IMR-90 (cell line): ENCODE data around the gene ATP11A. TPM values are rescaled to one million over a fixed set of nuclear protein-coding genes. Genes with fewer than 3 reads are reported as not detected.
A peak's percentile ranks its signal among the peaks of the same experiment; 100 is the strongest.

Source experiments
- ATAC-seq: fragments of 200-7000 bp; cut with Tn5 transposase; 2 replicates; pipeline ENCODE4 v1.9.1; 2020; ENCODE audit warnings: low read depth, mild to moderate bottlenecking, moderate library complexity
- BruUV-seq: library from RNA; stranded (reverse); fragments of 400-500 nt; replicated peaks from 2 replicates; lab custom pipeline; 2021; lab: Mats Ljungman, UMichigan
- CTCF ChIA-PET: fragments of 300-600 bp; formaldehyde crosslinking; extraction: SDS; loops from one replicate; lab custom pipeline; 2021; ENCODE audit warnings: antibody characterized with exemption; lab: Yijun Ruan, JAX
- POLR2A ChIA-PET: fragments of 300-600 bp; sonication (Branson Sonifier 250); formaldehyde crosslinking; loops from one replicate; lab custom pipeline; 2022; ENCODE audit warnings: antibody characterized with exemption; ENCODE audit not compliant: unreplicated experiment; lab: Charles Lee
- DNase-seq: peaks from one replicate; pipeline ENCODE4 v3.0.0; 2013
- H2AFZ ChIP-seq: replicated peaks from 2 replicates; pipeline ENCODE3; 2013; ENCODE audit warnings: low read length, mild to moderate bottlenecking; ENCODE audit not compliant: poor library complexity
- H2AK5ac ChIP-seq: 2 replicates; pipeline ENCODE4 v1.6.1; 2013; ENCODE audit warnings: low read depth, low read length, inconsistent platforms
- H2AK9ac ChIP-seq: replicated peaks from 2 replicates; pipeline ENCODE3; 2013; ENCODE audit warnings: mild to moderate bottlenecking, low read depth, low read length, moderate library complexity; ENCODE audit not compliant: poor library complexity
- H2BK120ac ChIP-seq: 2 replicates; pipeline ENCODE4 v1.6.1; 2013; ENCODE audit warnings: low read depth, low read length, inconsistent platforms
- H2BK15ac ChIP-seq: 3 replicates; pipeline ENCODE4 v1.6.1; 2013; ENCODE audit warnings: low read depth, low read length, inconsistent platforms
- H2BK20ac ChIP-seq: 2 replicates; pipeline ENCODE4 v1.6.1; 2013; ENCODE audit warnings: low read depth, mild to moderate bottlenecking, inconsistent platforms, low read length, moderate library complexity
- H2BK5ac ChIP-seq: 2 replicates; pipeline ENCODE4 v1.6.1; 2013; ENCODE audit warnings: mild to moderate bottlenecking, low read depth, low read length, inconsistent platforms; ENCODE audit not compliant: poor library complexity, severe bottlenecking
- H3K14ac ChIP-seq: replicated peaks from 2 replicates; pipeline ENCODE4 v1.6.1; 2013; ENCODE audit warnings: low read depth, low read length, inconsistent platforms
- H3K18ac ChIP-seq: 2 replicates; pipeline ENCODE4 v1.6.1; 2013; ENCODE audit warnings: low read depth, low read length, control low read depth
- H3K23ac ChIP-seq: 2 replicates; pipeline ENCODE4 v1.6.1; 2013; ENCODE audit warnings: low read depth, low read length, inconsistent platforms
- H3K27ac ChIP-seq: 2 replicates; pipeline ENCODE4 v1.5.1; 2013; ENCODE audit warnings: mild to moderate bottlenecking, control low read depth, low read length; ENCODE audit not compliant: insufficient read depth
- H3K27me3 ChIP-seq: 2 replicates; pipeline ENCODE4 v1.6.1; 2013; ENCODE audit warnings: low read length; ENCODE audit not compliant: control insufficient read depth, insufficient read depth
- H3K36me3 ChIP-seq: 2 replicates; pipeline ENCODE4 v1.6.1; 2013; ENCODE audit warnings: low read length, mixed read lengths; ENCODE audit not compliant: control insufficient read depth, insufficient read depth
- H3K4ac ChIP-seq: 2 replicates; pipeline ENCODE4 v1.6.1; 2013; ENCODE audit warnings: low read depth, low read length, inconsistent platforms
- H3K4me1 ChIP-seq: 2 replicates; pipeline ENCODE4 v1.6.1; 2013; ENCODE audit warnings: low read length, mixed read lengths; ENCODE audit not compliant: control insufficient read depth, insufficient read depth
- H3K4me2 ChIP-seq: 2 replicates; pipeline ENCODE4 v1.6.1; 2013; ENCODE audit warnings: low read depth, mild to moderate bottlenecking, control low read depth, low read length, moderate library complexity
- H3K4me3 ChIP-seq: 2 replicates; pipeline ENCODE4 v1.5.1; 2013; ENCODE audit warnings: low read depth, mild to moderate bottlenecking, control low read depth, low read length, moderate library complexity; ENCODE audit not compliant: insufficient read depth
- H3K56ac ChIP-seq: 2 replicates; pipeline ENCODE4 v1.6.1; 2013; ENCODE audit warnings: low read length, inconsistent platforms; ENCODE audit not compliant: insufficient read depth; ENCODE audit errors: extremely low read depth
- H3K79me1 ChIP-seq, 2 experiments: 2 replicates each; pipeline ENCODE4 v1.6.1; 2013; ENCODE audit warnings: low read length in 2 of 2, inconsistent platforms in 1 of 2, low read depth in 1 of 2
- H3K9ac ChIP-seq: 2 replicates; pipeline ENCODE4 v1.6.1; 2013; ENCODE audit warnings: low read depth, low read length, control low read depth
- H3K9me1 ChIP-seq: 2 replicates; pipeline ENCODE4 v1.6.1; 2013; ENCODE audit warnings: low read length, inconsistent platforms; ENCODE audit not compliant: insufficient read depth
- H3K9me3 ChIP-seq: 2 replicates; pipeline ENCODE4 v1.6.1; 2013; ENCODE audit warnings: low read length; ENCODE audit not compliant: control insufficient read depth, insufficient read depth
- H4K20me1 ChIP-seq: 2 replicates; pipeline ENCODE4 v1.6.1; 2013; ENCODE audit warnings: low read length, inconsistent platforms; ENCODE audit not compliant: insufficient read depth
- H4K5ac ChIP-seq: 2 replicates; pipeline ENCODE4 v1.6.1; 2013; ENCODE audit warnings: mild to moderate bottlenecking, low read depth, low read length, control low read depth
- H4K8ac ChIP-seq, 2 experiments: 2 replicates each; pipeline ENCODE4 v1.6.1; 2013; ENCODE audit warnings: low read depth in 2 of 2, low read length in 2 of 2, control low read depth in 1 of 2, inconsistent platforms in 1 of 2
- H4K91ac ChIP-seq: 2 replicates; pipeline ENCODE4 v1.6.1; 2013; ENCODE audit warnings: low read depth, low read length, inconsistent platforms; ENCODE audit not compliant: insufficient read depth
- BHLHE40 ChIP-seq: fragments of 150-350 bp; IDR thresholded peaks from 2 replicates; pipeline ENCODE4 v1.6.1; 2016; ENCODE audit warnings: mild to moderate bottlenecking, low read depth, low read length
- CEBPB ChIP-seq: IDR thresholded peaks from 2 replicates; pipeline ENCODE4 v1.6.1; 2012; ENCODE audit warnings: low read depth, low read length, improper control_type of control experiment
- CHD1 ChIP-seq: IDR thresholded peaks from 2 replicates; pipeline ENCODE4 v1.6.1; 2012; ENCODE audit warnings: low read depth, low read length, improper control_type of control experiment
- CTCF ChIP-seq: conservative IDR thresholded peaks from 2 replicates; pipeline ENCODE4 v1.5.1; 2012; ENCODE audit warnings: mild to moderate bottlenecking, low read depth, low read length, improper control_type of control experiment
- FOS ChIP-seq: fragments of 150-350 bp; IDR thresholded peaks from 2 replicates; pipeline ENCODE4 v1.6.1; 2016; ENCODE audit warnings: low read depth, low read length
- MAFK ChIP-seq: IDR thresholded peaks from 2 replicates; pipeline ENCODE4 v1.6.1; 2012; ENCODE audit warnings: low read depth, low read length, improper control_type of control experiment
- MAZ ChIP-seq: IDR thresholded peaks from 2 replicates; pipeline ENCODE4 v1.6.1; 2012; ENCODE audit warnings: low read depth, mild to moderate bottlenecking, low read length, improper control_type of control experiment, moderate library complexity, borderline replicate concordance
- MXI1 ChIP-seq: IDR thresholded peaks from 2 replicates; pipeline ENCODE4 v1.6.1; 2012; ENCODE audit warnings: low read depth, mild to moderate bottlenecking, low read length, moderate library complexity, borderline replicate concordance
- NFE2L2 ChIP-seq: fragments of 150-350 bp; IDR thresholded peaks from 2 replicates; pipeline ENCODE4 v1.6.1; 2016; ENCODE audit warnings: low read depth, mild to moderate bottlenecking, low read length
- POLR2A ChIP-seq: IDR thresholded peaks from 2 replicates; pipeline ENCODE4 v1.6.1; 2012; ENCODE audit warnings: mild to moderate bottlenecking, low read depth, low read length
- RAD21 ChIP-seq: IDR thresholded peaks from 2 replicates; pipeline ENCODE4 v1.6.1; 2012; ENCODE audit warnings: low read length, improper control_type of control experiment
- RCOR1 ChIP-seq: IDR thresholded peaks from 2 replicates; pipeline ENCODE4 v1.6.1; 2012; ENCODE audit warnings: mild to moderate bottlenecking, low read length, improper control_type of control experiment; ENCODE audit not compliant: insufficient replicate concordance
- RFX5 ChIP-seq: IDR thresholded peaks from 2 replicates; pipeline ENCODE4 v1.8.0; 2012; ENCODE audit warnings: low read depth, mild to moderate bottlenecking, low read length, moderate library complexity
- SMC3 ChIP-seq: fragments of 150-350 bp; IDR thresholded peaks from 2 replicates; pipeline ENCODE4 v1.6.1; 2016; ENCODE audit warnings: low read depth, mild to moderate bottlenecking, antibody characterized with exemption, low read length, moderate library complexity
- USF2 ChIP-seq: fragments of 150-350 bp; IDR thresholded peaks from 2 replicates; pipeline ENCODE4 v1.6.1; 2017; ENCODE audit warnings: mild to moderate bottlenecking, antibody characterized with exemption, low read length, low read depth
- WGBS, 2 experiments: methylation state at CpG; one replicate each; pipeline versions ENCODE4 v1.1.5 to v1.1.7; 2013; ENCODE audit warnings: missing lambda C conversion rate in 2 of 2; ENCODE audit not compliant: insufficient read length in 1 of 2; ENCODE audit errors: extremely low coverage in 2 of 2; 5-methylcytosine and 5-hydroxymethylcytosine counted together
- dilution Hi-C: fragments of 300-500 bp; cut with HindIII; formaldehyde crosslinking; loops from one replicate; pipeline ENCODE4 v1.14.3; 2018; ENCODE audit warnings: low sequenced_read_pairs; ENCODE audit not compliant: unreplicated experiment
- in situ Hi-C: fragments of 300-500 bp; cut with MboI; formaldehyde crosslinking; loops from 3 replicates; pipeline ENCODE4 v1.14.3; 2019; ENCODE audit warnings: low sequenced_read_pairs, inconsistent platforms, mixed read lengths
- intact Hi-C: fragments of 100-400 bp; cut with micrococcal nuclease; formaldehyde crosslinking; loops from 2 replicates; pipeline ENCODE4 v1.10.0; 2022
- polyA plus RNA-seq, 3 experiments: library from polyadenylated mRNA; depleted of rRNA; stranded (reverse); fragments of >200 nt; gene quantifications; 2 replicates each; pipeline ENCODE4 v1.2.3, GENCODE V29; 2012; ENCODE audit warnings: low replicate concordance in 1 of 3
- total RNA-seq: library from RNA; depleted of rRNA; stranded (reverse); fragments of >200 nt; gene quantifications from 2 replicates; pipeline ENCODE4 v1.2.3, GENCODE V29; 2012
- TF ChIP-seq, protein P1 (sequence below): fragments of 150-350 bp; IDR thresholded peaks from 2 replicates; pipeline ENCODE4 v1.6.1; 2016; ENCODE audit warnings: low read depth, mild to moderate bottlenecking, low read length, moderate library complexity, borderline replicate concordance

The ATP11A gene
- total and polyA plus RNA-seq, 2 of the 4 experiments (the other 2 are of a cell fraction) = 8.4 to 12.0 TPM

DNA sequence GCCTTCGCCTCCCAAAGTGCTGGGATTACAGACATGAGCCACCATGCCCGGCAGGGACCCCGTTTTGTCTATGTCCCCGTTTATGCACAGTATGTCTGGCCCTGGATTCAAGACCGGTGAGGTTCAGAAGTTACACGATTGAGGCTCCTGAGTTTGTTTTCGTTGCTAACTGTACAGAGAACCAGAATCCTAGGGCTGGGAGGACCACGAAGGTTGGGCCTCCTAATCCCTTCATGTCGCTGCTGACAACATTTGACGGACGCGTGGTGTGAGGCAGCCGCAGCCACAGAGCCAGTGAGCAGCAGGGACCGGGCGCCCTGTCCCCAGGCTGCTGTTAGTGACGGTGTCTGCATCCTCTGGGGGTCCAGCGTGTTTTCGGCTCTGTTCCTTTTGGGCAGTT is 91.4 kb downstream of the ATP11A start:
- Histone ChIP-seq H3K9me1 (peaks cover 15% of the 10 kb centered on the region), H3K27me3 (no peaks in the 10 kb centered on the region), H2BK120ac (no peak overlapping the region), H3K36me3 (peaks cover 3% of the 10 kb centered on the region; the same call in 1 of the 2 replicates), H3K18ac (no peak overlapping the region), H3K4me3 (no peak overlapping the region), H4K20me1 (peaks cover 24% of the 10 kb centered on the region), H4K5ac (no peak overlapping the region), H2BK15ac (no peak overlapping the region), H2BK20ac (no peak overlapping the region), H3K56ac (no peak overlapping the region), H2AK5ac (peak overlapping the region; percentile 85; the same call in 1 of the 2 replicates), H3K9ac (no peak overlapping the region), H3K14ac (no peak overlapping the region), H2AFZ (no peak overlapping the region), H3K4me2 (no peak overlapping the region), H2AK9ac (no peak overlapping the region), H4K91ac (peak overlapping the region; percentile 22; the same call in 1 of the 2 replicates), H3K23ac (no peak overlapping the region), H4K8ac (no peak overlapping the region), H3K9me3 (no peaks in the 10 kb centered on the region), H3K4ac (no peak overlapping the region), H3K79me1 (peaks cover 26 to 32% of the 10 kb centered on the region in 2 experiments), H3K4me1 (peaks cover 30% of the 10 kb centered on the region), H2BK5ac (no peak overlapping the region), H3K27ac (no peak overlapping the region)
- POLR2A ChIA-PET = no interaction called here
- WGBS, 2 experiments = 85% methylated on average over 11 of the region's 18 CpGs; no CpG with 5 or more reads in 1 of the 2 experiments
- CTCF ChIA-PET = no interaction called here
- in situ Hi-C loops = no loop called here
- intact Hi-C loops = loop anchor here (5.0 kb wide), 1 partner anchor 89 kb away; the partner anchor contains the start of gene ATP11A
- TF ChIP-seq POLR2A = no peak
- no peak for TF ChIP-seq RAD21
- no peak for TF ChIP-seq RFX5
- TF ChIP-seq CEBPB = no peak
- TF ChIP-seq MAZ = no peak
- no peak for TF ChIP-seq MXI1
- TF ChIP-seq USF2 = no peak
- no peak for TF ChIP-seq RCOR1
- no peak for TF ChIP-seq BHLHE40
- no peak for TF ChIP-seq NFE2L2
- TF ChIP-seq, protein P1, sequence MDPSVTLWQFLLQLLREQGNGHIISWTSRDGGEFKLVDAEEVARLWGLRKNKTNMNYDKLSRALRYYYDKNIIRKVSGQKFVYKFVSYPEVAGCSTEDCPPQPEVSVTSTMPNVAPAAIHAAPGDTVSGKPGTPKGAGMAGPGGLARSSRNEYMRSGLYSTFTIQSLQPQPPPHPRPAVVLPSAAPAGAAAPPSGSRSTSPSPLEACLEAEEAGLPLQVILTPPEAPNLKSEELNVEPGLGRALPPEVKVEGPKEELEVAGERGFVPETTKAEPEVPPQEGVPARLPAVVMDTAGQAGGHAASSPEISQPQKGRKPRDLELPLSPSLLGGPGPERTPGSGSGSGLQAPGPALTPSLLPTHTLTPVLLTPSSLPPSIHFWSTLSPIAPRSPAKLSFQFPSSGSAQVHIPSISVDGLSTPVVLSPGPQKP = no peak
- no peak for TF ChIP-seq CHD1
- TF ChIP-seq CTCF = no peak
- TF ChIP-seq SMC3 = no peak
- TF ChIP-seq MAFK = no peak
- no peak for TF ChIP-seq FOS
- BruUV-seq = no TSS peak
- no peak for ATAC-seq
- dilution Hi-C loops = no loop called here
- DNase-seq = no peak
